Activated T-cell treated with anti-CD3 and anti-CD28 coated beads for 1 hour (primary cell): Measurements from ENCODE around the gene RIMKLA.

Experiments used
- DNase-seq: peaks from one replicate; pipeline ENCODE4 v3.0.0-alpha.2; 2020; ENCODE audit warnings: low read depth

The RIMKLA gene

DNA sequence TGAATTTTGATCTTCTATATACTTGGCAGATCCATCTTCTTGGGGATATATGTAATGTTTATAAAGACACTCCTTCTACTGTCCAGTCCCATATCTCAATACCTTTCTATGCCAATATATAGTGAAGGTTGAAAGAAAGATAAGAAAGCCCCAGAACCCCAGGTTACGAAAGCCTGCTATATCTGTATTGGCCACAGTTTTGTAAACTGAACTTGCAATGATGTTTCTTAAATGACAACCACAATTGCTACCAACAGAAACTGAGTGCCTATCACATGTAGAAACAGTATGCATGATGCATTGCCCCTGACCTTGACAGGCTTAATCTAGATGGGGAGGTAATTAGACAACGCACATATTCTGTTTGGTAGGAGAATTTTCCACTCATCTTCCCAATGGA lies 7.8 kb upstream of the RIMKLA start:
- DNase-seq, result no peak

DNA sequence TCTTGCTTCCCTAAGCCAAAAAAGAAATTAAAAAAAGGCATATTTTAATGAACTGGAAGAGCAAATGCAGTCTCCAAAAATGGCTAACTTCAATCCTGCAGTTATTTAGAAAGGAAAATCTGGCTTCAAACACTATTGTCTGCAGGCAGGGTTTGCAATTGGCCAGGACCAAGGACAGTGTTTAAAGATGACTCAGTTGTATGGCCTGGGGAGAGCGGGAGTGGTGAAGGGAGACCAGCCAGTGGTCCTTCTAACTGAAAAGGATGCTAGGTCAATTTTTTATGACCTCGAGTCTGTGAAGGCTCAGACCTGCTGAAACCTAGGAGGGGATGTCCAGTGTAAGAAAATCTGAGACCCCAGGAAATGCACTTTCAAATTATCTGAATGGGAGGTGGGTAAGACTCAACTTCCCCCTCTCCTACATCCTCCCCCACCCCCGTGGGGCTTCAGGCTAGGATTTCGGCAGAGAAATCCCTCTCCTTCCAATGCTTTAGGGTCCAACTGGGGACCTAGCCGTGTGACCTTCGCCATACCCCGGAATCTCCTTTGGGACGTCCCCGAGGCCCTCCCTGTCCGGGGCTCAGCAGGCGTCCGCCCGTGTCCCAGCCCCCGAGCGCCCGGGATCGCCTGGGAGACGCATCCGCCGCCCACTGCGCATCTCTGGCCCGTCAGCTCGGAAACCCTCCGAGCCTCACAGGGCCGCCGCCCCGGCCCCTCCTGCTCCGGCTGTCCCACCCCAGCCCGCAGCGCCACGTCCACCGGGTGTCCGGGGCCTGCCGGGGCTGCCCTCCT lies 602 bp upstream of the RIMKLA start:
- no peak for DNase-seq

DNA sequence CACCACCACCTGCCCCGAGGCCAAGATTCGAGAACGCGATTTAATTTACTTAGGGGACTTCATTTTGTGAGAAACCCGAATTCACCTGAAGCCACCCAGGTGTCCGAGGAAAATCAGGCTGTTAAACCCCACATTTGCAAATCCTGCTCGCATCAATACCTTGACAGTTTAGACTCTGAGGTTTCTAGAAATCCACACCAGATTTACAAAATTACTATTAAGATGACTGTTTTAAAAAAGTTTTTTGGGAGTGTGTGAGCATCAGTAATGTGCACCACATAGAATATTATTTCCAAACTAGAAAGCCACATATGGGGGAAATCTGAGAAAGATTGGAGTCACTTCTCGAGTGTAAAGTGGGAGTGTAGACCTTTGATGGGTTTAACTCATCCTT lies 685 bp downstream of the RIMKLA start:
- DNase-seq, result no peak

DNA sequence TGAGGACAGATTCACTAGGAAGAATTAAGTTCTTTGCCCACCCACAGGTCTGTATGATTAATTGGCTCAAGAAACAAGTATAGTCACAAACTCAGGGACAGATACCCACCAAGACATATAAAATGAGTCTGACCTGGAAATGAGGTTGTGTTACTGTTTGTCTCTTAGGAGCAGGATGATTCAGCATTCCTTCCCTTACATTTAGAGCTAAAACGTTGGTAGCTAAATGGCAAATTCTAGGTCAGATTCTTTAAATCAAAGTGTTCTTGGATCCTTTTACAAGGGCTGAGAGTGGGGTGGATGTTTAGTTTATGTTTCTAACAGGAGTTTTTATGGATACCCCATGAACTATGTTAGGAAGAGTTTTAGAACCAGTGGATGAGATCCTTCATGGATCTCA lies 4.7 kb downstream of the RIMKLA start:
- no peak for DNase-seq

DNA sequence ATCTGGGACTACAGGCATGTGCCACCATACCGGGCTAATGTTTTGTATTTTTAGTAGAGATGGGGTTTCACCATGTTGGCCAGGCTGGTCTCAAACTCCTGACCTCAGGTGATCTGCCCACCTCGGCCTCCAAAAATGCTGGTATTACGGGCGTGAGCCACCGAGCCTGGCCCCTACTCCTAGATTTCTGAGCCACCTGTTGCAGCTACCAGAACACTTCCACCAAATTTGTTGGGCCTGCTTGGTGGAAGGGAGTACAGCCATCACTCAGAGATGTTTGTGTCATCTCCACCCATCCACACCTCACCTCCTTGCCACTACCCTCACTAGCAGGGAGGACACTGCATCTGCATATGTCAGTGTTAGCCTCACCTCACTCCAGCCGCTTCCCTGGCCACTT lies 5.5 kb downstream of the RIMKLA start:
- DNase-seq, result no peak

DNA sequence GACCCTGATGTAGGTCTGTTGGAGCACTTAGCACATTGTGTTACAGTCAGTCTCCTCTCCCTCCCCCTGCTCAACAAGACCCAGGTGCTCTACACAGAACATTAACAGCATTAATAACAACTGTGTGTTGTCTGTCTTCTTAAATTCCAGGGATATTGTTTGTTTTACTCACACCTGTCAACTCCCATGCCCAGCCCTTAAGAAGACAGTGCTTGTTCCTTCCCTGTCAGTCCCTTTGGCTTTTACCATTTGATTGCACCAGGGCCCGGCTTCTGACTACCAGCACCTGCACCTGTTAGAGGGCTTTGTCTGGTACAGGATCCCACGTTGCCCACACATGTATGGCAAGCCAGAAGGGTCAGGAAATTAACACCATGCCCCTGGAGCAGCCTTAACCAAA lies 11.7 kb downstream of the RIMKLA start:
- DNase-seq, result no peak

DNA sequence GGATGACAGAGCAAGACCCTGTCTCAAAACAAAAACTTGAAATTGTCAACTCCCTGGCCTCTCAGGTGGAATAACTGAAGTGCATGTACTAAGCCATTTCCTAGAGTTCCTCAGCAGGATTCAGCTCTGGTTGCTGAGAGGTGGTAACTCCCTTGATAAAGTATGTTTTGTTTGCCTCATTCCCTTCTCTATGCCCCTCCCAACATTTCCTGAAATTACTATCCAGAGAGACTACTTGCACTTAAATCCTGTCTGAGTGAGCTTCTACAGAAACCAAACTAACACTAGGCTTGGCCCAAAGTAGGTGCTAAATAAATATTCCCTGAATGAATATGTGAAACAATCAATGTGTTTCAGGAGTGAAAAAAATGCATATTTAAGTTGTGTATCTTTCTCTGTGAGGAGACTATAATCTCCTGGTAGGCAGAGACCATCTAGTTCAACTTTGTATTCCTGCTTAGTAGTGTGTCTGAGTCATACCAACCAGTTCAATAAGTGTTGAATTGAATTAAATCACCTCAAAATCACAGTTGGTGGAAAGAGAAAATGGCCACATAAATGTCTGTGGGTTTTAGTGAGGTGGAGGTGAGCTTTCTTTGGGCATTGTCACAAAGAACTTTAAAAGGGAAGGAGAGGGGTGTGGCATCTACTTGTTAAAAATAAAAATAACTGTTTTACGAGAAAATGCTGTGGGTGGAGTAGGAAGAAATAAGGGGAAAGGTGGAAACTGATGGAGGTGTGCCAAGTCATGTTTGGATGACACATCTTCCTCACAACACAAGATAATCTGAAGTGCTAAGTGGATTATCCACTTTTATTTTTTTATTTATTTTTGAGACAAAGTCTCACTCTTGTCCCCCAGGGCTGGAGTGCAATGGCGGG lies 12.6 kb downstream of the RIMKLA start:
- DNase-seq, result no peak

DNA sequence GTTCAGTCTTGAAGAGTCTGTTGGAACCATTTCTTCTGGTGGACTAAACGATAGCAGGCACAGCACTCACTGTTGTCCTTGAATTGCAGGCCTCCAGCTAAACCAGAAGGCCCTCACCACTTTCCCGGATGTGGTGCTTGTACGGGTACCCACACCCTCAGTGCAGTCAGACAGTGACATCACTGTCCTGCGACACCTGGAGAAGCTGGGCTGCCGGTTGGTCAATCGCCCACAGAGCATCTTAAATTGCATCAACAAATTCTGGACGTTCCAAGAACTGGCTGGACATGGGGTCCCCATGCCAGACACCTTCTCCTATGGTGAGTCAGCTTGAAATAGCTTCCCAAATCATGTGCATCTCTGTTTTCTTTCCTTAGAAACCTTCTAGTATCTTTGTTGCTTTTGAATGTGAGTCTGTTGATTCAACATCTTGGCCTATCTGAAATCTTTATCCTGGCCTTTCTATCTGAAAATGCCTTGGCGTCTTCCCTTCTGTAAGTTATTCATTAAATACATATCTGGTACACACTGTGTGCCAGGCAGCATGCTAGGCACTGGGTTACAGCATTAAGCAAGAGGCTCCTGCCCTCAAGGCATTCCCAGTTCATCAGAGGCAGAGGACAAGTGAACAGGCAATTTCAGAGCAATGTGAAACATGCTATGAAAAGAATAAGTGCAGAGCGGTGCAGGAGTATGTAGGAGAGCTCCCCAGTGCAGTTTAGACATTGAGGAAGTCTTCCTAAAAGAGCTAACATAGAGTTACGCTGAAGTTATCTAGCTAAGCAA lies 18.9 kb downstream of the RIMKLA start:
- DNase-seq, result no peak

DNA sequence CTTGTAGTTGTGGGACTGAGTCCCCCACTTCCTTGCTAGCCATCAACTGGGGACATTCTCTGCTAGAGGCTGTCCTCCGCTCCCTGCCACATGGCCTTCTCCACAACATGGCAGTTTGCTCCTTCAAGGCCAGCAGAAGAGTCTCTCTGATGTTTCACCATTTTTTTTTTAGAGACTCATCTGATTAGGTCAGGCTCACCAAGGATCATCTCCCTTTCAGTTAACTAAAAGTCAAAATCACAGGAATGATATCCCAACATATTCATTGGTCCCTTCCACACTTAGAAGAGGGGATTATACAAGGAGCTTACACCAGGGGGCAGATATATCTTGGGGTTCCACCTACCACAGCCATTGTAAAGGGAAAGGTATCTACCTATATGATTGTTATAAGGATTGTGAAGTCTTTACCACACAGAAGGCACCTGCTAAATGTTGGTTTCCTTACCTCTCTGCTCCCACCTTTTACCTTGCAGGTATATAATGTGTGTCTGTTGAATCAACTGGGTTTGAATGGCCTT lies 23.3 kb downstream of the RIMKLA start:
- no peak for DNase-seq

DNA sequence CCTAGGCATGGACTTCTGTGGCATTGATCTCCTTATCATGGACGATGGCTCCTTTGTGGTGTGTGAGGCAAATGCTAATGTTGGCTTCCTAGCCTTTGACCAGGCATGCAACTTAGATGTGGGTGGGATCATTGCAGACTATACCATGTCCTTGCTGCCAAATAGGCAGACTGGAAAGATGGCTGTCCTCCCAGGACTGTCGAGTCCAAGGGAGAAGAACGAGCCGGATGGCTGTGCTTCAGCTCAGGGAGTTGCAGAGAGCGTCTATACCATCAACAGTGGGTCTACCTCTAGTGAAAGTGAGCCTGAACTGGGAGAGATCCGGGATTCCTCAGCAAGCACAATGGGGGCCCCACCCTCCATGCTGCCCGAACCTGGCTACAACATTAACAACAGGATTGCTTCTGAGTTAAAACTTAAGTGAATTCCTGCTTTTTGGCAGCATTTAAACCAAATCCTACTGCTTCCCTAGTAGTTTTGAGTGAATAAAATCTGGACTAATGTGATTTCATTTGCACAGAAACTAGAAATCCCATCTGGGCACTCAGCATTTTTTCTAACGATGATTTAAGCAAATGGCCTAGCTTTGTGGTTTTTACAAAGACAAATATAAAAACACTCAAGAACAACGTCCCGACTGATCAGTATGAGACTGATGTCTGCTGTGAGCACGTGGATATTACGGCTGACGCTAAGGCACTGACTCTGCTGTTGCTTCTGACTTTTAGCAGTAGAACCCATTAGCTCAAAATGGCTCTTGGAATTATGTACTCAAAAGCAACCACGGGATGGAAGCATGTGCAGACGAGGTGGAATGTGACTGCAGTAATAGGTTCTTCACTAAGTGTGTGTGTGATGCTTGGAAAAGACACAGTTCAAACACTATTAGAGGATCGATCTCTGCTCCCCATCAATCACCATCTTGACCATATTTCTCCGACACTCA lies 34.2 kb downstream of the RIMKLA start:
- no peak for DNase-seq

DNA sequence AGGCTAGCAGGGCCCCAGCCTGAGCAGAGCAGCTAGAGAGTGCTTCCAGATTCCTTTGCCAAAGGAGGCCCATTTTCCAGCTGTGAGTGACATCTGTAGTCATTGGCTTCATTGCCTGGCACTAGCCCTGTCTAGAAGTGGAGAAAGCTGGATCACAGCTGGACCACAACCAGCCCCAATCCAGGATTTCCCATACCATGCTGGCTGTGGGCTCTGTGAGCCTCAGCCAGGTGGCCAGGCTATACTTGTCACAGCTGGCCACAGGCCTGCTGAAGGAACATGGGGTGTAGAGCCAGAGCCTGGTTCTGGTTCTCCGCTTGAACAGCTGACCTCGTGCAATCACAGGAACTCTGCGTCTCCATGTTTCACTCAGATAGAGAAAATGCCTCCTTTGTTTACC lies 36.6 kb downstream of the RIMKLA start:
- DNase-seq, result no peak

DNA sequence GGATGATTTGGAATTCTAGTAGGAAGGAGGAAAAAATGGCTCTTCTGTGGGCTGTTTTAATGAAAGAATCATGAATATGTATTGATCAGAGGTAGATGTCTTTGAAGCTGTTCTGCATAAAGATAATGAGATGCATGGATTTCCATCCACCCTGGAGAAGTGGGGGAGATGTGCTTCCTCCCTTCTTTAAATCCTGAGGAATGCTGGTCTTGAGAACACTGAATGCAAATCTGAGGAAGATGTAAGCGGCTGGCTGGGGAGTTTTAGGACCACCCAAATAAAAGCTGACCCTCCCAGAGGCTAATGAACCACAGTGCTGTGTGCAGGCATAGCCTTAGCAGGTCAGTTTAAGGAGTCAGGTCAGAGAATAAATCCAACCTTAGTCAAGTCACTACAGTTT lies 37.9 kb downstream of the RIMKLA start:
- DNase-seq, result no peak

DNA sequence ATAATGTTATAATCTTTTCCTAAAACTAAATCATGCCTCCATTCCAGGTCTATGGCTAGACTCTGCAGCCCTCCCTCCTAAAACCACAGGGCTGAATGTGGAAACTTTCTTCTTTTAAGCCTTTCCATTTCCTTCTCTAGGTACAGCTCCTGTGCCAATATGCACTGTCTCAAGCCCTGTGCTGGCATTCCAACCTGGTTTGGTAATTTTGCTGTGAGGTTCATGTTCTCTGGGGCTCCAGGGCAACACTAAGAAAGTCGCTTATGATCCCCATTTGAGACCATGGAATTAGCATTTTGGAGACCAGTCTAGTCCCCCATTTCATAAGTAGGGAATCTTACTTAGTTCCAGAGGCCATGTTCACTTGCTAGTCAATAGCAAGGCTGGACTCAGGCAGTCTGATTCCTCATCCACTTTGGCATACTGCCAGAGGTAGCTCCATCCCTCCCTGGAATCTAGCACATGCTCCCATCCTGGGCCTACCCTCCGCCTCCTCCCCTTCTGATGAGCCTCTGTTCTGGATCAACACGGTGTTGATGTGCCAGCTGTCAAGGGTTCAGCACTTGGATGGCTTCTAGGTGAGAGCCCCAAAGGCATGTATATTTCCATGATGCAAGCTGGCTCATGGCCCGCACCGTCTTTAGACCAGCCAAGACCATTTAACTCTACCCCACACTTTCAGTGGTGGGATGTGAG lies 38.7 kb downstream of the RIMKLA start:
- DNase-seq, result no peak

DNA sequence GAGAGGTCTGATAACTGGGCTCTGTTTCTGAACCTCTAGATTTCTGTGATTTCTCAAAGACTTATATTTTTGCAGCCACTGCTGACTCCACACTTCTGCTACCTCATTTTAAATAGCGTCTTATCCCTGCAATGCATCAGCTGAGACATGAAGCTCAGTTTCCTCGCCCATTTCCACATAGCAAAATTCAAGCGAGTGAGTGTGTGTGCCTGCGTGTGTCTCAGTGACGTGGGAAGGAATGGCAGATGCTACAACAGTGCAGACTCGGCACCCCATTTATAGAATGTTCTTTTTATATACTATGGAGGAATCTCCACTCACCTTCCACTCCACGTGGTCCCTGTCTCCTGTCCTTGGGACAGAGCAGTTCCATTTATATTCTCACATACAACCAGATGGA lies 39.5 kb downstream of the RIMKLA start:
- DNase-seq, result no peak

DNA sequence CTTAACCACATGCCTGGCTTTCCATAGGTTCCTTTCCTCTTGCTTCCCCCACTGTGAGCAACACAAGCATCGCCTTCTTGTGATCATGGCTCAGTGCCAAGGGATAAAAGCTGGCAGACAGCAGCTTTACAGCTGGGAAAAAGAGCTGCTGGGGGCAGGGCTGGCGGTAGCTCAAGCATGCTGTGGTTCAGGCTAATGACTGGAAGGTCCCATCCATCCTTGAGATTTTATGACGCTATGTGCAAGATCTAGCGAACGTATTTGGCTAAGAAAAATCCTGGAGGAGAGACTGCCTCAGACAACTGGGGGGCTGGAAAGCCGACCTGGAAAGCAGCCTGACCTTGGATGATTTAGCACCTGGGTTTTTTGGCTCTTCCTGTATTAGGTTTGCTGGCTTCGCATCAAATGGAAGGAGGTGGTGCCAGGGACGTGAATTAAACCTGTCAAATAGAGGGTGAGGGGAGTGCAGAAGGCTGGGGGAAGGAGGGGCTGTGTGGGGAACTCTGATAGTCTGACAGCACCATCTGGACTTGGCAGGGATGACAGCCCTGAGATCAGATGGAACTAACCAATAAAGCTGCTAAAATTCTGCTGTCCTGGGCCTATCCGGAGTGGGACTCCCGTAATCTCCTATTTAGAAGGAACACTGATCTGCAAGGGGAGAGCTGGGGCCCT lies 40.5 kb downstream of the RIMKLA start:
- DNase-seq, result no peak

DNA sequence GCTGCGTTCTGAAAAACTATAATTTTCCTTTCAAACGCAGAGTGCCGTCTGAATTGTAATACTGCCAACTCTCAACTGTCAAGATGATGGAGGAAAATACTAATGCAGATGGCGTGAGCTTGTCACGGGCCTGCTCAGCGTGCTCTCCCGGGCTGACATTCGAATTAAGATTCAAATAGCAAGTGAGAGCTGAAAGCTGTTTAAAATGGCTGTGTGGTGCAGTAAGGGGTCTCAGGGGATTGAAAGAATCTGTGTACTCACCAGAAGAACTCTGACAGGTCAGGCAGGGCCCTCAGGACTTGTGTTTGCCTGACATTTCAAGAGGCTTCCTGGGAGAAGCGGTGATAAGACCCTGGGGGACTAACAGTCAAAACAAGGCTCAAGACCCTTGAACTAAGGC lies 42.1 kb downstream of the RIMKLA start:
- no peak for DNase-seq

DNA sequence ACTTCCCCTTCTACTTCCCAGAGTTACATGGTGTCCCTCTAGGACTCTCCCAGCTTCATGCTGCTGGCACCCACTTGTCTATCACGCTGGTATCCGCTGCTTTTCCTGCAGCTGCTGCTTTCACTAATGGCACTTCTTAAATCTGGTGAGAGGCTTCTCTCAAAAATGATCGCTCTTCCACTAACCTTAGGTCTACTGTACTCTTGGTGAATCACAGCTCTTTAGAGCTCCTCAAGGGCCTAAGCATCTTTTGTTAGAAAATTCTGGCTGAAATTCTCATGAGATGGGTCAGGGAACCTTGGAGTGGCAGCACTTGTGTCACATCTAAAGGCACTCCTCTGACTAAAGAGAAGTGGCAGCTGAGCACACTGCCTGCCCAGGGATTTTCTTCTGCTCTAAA lies 43.1 kb downstream of the RIMKLA start:
- no peak for DNase-seq

DNA sequence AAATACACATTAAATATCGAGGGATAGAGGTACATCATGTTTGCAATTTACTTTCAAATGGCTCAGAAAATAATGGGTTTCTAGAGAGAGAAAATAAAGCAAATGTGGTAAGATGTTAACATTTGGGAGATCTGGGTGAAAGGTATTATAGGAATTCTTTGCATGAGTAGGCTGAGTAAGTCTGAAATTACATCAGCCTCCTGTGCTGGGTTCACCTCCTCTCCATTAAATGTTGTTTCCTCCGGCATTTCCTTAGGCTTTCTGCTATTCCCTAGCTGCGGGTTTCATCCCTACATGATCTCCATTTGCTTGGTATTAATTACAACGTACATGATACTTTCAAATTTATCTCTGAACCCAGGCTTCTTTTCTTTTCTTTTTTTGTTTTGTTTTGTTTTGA lies 43.6 kb downstream of the RIMKLA start:
- no peak for DNase-seq

DNA sequence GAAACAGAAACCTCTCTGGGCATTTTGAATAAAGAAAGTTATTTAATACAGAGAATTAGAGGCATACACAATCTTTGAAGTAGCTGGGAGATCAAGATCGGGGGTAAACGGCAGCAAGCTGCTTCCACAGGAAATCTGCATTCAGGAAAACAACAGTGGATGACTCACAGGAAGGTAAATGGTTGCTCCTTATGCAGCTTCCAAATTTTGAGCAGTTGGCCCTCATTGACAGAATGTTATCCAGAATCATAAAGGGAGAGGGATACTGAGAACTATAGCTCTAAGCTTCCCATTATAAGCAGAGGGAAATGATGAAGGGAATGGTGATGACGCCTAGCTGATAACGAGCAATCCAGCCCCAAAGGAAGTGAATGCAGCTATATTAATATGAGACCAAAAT lies 46.6 kb downstream of the RIMKLA start:
- DNase-seq, result no peak

DNA sequence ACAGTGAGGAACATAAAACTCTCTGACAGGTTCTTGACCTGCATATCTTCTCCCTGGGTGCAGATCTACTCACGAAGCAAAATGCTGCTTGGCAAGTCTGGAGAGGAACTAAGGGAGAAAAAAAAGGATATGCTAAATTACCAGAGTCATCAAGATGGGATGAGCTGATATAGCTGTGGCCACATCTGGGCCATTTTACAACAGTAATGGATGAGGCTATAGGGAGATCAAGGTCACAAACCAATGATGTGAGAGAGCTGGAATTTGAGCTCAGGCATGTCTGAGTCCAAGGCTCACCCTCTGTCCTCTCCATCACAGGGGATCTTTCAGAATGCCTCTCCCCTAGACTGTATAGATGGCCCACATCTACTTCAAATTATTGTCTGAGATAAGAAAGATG lies 49.0 kb downstream of the RIMKLA start:
- DNase-seq, result no peak
